GM19099 (cell line): ENCODE results near the gene RAP1GAP.

Experiments used
- POLR2A ChIP-seq: IDR thresholded peaks from 3 replicates; pipeline ENCODE4 v1.6.1; 2011; ENCODE audit warnings: low read depth; ENCODE audit not compliant: insufficient read length; ENCODE audit errors: extremely low read depth

Gene RAP1GAP

GRCh38 chr1:21592086-21592865 is 76.9 kb downstream of the RAP1GAP start:
- no peak for TF ChIP-seq POLR2A

GRCh38 chr1:21590934-21591333 is 78.2 kb downstream of the RAP1GAP start:
- TF ChIP-seq POLR2A = no peak

DNA sequence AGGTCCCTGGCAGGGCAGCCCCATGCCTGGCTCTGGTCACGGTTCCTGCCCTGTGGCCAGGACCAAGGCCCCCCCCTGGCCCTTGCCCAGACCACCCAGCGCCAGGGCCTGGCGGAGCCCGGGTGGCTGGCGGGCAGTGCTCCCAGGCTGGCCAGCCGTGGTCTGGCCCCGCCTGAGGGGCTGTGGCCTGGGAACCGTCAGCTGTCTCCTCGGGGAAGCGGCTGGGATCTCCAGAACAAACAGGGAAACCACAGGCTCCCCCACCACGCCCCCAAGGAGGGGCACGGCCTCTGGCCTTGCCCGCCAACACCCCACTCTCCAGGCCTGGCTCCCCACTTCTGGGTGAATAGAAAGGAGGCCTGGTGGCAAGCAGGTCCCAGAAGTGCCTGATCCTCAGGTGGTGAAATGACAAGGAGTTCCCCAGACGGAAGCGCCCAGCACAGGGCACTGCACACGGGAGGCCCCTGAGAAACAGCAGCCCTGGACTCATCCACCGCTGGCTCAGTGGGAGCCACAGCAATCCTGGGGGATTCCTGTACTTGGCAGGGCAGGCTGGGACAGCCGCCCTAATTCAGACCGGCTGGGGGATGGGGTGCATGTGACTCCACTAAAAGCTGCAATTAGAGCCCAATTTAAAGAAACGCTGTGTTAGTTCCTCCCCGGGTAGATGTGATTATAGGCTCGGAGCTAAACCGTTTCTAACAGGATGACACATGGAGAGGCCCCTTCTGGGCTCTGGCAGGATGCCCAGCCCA is 78.9 kb downstream of the RAP1GAP start:
- no peak for TF ChIP-seq POLR2A

- no peak for TF ChIP-seq POLR2A
Measured at GRCh38 chr1:21589618-21590017, 79.5 kb downstream of the RAP1GAP start.

DNA sequence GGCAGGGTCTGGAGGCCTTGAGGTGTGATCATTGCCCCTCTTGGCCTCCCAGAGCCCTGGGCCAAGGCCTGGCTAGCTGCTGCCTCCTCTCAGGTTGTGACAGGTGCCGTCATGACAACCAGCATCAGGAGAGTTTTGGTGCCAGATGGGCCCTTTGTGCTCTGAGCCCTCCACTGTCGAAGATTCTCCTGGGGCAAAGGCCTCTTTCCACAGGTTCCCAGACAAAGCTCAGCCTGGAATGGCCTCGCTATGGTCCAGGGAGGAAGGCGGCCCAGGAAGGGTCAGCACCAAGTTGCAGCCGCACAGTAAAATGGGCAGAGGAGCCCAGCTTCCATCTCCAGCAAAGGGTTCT is 81.6 kb downstream of the RAP1GAP start:
- no peak for TF ChIP-seq POLR2A

DNA sequence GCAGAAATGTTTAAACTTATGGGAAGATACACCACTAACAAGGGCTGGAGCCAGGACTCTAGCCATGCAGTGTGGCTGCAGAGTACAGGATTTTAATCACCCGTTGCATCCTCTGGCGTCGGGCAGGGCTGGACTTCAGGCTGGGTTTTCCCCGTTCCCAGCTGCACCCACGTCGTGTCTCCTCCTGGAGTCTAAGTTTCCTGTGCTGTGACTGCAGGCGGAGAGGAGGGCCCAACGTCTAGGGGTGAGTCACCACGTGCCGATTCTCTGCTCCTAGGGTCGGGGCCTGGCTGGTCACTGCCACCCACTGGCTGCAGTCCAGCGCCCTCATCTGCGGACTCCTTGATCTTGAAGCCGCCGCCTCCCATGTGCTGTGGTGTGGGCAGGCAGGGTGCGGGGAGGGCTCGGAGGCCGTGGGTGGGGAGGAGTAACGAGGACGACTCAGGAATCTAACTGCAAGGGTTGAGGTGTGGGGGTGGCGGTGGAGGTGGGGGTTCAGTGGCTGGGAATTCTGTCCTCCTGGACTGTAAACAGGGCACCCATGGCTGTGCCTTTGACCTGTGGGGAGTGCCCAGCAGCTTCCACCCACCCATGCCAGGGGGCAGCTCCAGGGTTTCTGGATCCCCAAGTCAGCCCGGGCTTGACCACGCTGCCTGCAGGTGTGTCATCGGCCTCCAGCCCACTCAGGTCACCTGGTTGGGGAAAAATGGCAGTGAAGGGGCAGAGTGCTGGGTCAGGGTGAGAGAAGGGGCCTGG is 82.1 kb downstream of the RAP1GAP start:
- TF ChIP-seq POLR2A = no peak

DNA sequence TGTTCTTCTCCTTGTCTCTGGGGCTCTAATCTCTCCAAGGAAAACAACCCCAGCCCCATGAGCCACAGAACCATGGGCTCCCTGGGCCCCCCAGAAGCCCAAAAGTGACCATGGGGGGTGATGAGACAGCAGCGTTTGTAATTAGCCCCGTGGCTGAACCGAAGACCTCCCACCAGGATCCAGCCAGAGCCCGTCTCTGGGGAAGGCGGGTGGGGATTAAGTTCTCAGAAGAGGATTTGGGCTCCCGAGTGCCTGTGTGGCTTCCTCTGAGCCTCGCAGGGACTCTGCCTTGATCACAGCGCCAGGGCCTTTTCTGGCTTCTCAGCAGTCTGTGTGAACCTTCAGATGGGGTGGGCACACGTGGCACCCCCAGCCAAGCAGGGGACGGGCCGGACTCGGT is 82.9 kb downstream of the RAP1GAP start:
- TF ChIP-seq POLR2A = no peak

- TF ChIP-seq POLR2A = no peak
Measured at GRCh38 chr1:21585037-21585436, 84.1 kb downstream of the RAP1GAP start.

DNA sequence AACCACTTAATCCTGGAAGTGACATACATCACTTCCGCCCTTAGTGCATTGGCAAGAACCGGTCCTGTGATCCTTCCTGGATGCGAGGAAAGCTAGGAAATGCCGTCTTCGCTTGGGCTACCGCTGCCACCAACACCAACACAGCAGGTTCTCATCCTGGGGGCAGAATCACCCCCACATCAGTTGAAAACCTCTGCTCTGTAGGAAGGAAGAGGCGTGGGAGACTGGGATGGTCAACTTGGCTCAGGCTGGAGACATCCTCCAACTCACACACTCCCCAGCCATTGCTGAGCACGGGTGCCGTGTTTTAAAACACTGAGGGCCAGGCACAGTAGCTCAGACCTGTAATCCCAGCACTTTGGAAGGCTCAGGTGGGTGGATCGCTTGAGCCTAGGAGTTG is 85.1 kb downstream of the RAP1GAP start:
- no peak for TF ChIP-seq POLR2A

DNA sequence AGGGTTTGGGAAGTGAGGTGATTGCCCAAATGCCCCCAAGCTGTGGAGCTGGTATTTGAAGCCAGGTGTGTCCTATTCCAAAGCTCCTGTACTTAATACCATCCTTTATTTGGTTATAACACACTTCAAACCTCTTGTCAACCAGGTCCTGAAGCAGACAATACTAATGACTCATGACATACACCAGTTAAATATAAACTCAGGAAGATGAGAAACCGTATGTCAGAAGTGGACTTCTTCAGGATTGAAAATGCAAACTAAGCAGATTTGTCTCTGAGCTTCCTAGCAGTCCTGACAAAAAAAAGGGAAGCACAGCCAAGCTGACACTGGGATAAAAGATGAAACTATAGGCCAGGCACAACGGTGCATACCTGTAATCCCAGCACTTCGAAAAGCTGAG is 89.4 kb downstream of the RAP1GAP start:
- no peak for TF ChIP-seq POLR2A

- no peak for TF ChIP-seq POLR2A
Measured at GRCh38 chr1:21577933-21578332, 91.2 kb downstream of the RAP1GAP start.

DNA sequence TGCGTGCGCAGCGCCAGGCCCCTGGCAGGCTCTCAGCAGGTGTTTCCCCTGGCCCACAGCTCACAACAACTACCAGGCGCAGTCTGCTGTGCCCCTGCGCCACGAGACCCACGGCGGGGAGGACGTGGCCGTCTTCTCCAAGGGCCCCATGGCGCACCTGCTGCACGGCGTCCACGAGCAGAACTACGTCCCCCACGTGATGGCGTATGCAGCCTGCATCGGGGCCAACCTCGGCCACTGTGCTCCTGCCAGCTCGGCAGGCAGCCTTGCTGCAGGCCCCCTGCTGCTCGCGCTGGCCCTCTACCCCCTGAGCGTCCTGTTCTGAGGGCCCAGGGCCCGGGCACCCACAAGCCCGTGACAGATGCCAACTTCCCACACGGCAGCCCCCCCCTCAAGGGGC is 91.8 kb downstream of the RAP1GAP start:
- no peak for TF ChIP-seq POLR2A

GRCh38 chr1:21576798-21577187 is 92.4 kb downstream of the RAP1GAP start:
- TF ChIP-seq POLR2A = no peak

GRCh38 chr1:21576031-21576797 is 92.9 kb downstream of the RAP1GAP start:
- no peak for TF ChIP-seq POLR2A

DNA sequence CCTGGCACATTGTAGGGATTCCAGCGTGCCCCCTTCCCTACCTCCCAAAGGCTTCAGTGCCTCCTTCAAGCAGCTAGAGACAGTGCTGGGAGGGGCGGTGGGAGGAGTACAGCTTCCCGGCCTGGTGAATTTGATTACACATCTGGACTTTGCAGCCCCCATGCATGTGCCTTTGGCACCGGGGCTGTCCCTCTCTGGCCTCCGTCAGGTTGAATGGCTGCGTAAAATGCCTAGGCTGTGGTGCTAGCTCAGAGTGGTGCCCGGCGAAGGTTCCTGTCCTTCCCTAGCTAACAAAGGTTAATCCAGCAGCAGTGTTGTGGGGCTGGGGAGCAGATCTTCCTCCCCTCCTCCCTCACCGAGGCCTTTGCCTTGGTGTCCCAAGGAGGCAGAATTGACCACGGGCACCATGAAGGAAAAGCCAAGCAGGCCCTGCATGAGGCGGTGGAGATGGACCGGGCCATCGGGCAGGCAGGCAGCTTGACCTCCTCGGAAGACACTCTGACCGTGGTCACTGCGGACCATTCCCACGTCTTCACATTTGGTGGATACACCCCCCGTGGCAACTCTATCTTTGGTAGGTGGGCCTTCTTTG is 93.7 kb downstream of the RAP1GAP start:
- TF ChIP-seq POLR2A = no peak

GRCh38 chr1:21574466-21575151 is 94.5 kb downstream of the RAP1GAP start:
- TF ChIP-seq POLR2A = no peak
